ENCODE measurements around the gene CEP250.

CEP250 gene

DNA sequence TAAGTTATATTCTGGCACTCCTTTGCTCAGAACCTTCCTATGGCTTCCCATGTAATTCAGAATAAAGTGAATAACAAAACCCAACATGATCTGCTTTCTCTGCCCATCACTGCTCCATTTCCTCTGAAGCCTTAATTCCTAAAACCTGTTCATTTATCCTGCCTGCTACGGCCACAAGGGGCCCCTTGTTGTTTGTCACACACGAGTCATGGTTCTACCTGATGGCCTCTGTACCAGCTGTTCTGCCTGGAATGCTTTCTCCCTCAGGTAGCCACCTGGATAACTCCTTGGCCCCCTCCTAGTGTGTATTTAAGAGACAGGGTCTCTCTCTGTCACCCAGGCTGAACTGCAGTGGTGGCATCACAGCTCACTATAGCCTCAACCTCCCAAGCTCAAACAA lies 113.2 kb downstream of the CEP250 start:
- DNase-seq = peak in 1 of 2 experiments; percentile 28
